IPS DF 6.9 (cell line): ENCODE measurements around the gene TCTN1.

Experiments
- DNase-seq: peaks from one replicate; pipeline ENCODE4 v3.0.0-alpha.2; 2013; ENCODE audit warnings: low read depth, low spot score
- H3K27ac ChIP-seq: one replicate; pipeline ENCODE4 v1.5.1; 2013; ENCODE audit warnings: low read length, control low read depth
- H3K27me3 ChIP-seq: 2 replicates; pipeline ENCODE4 v1.6.1; 2013; ENCODE audit warnings: mild to moderate bottlenecking, low read length; ENCODE audit not compliant: control insufficient read depth, insufficient read depth
- H3K36me3 ChIP-seq: 2 replicates; pipeline ENCODE4 v1.6.1; 2013; ENCODE audit warnings: low read length; ENCODE audit not compliant: control insufficient read depth, insufficient read depth
- H3K4me1 ChIP-seq: 2 replicates; pipeline ENCODE4 v1.6.1; 2013; ENCODE audit warnings: low read length; ENCODE audit not compliant: control insufficient read depth, insufficient read depth
- H3K4me3 ChIP-seq: 2 replicates; pipeline ENCODE4 v1.5.1; 2013; ENCODE audit warnings: mild to moderate bottlenecking, low read length
- H3K9me3 ChIP-seq: 2 replicates; pipeline ENCODE4 v1.6.1; 2013; ENCODE audit warnings: low read length, inconsistent platforms; ENCODE audit not compliant: control insufficient read depth, insufficient read depth
- WGBS: extraction: QIAGEN DNeasy Blood & Tissue Kit; methylation state at CpG from one replicate; pipeline ENCODE4 v1.1.7; 2013; ENCODE audit warnings: mixed read lengths, missing lambda C conversion rate; ENCODE audit not compliant: insufficient read length, insufficient coverage; 5-methylcytosine and 5-hydroxymethylcytosine counted together

The TCTN1 gene

GRCh38 chr12:110680032-110680431 lies 66.1 kb downstream of the TCTN1 start:
- no peaks in the 10 kb centered on the region for H3K27me3 ChIP-seq
- no peaks in the 10 kb centered on the region for H3K36me3 ChIP-seq
- no peak overlapping the region for H3K27ac ChIP-seq
- DNase-seq = no peak
- H3K4me3 ChIP-seq = no peak overlapping the region
- no CpG with 5 or more reads among the region's 1 CpG for WGBS
- no peaks in the 10 kb centered on the region for H3K9me3 ChIP-seq
- H3K4me1 ChIP-seq = no peaks in the 10 kb centered on the region

- Histone ChIP-seq H3K4me1 (peaks cover 2% of the 10 kb centered on the region; the same call in 1 of the 2 replicates), H3K27me3 (peaks cover 2% of the 10 kb centered on the region; the same call in 1 of the 2 replicates), H3K27ac (no peak overlapping the region), H3K4me3 (no peak overlapping the region), H3K36me3 (no peaks in the 10 kb centered on the region), H3K9me3 (no peaks in the 10 kb centered on the region)
- no peak for DNase-seq
- WGBS = no CpG with 5 or more reads among the region's 2 CpGs
Observed at GRCh38 chr12:110683888-110684287, 70.0 kb downstream of the TCTN1 start.

GRCh38 chr12:110684312-110684836 lies 70.4 kb downstream of the TCTN1 start:
- WGBS = no CpG with 5 or more reads among the region's 7 CpGs
- peaks cover 2% of the 10 kb centered on the region; the same call in 1 of the 2 replicates for H3K4me1 ChIP-seq

GRCh38 chr12:110686294-110686903 lies 72.5 kb downstream of the TCTN1 start:
- Histone ChIP-seq H3K4me1 (peaks cover 4% of the 10 kb centered on the region; the same call in 1 of the 2 replicates), H3K4me3 (no peak overlapping the region), H3K27me3 (peaks cover 2% of the 10 kb centered on the region; the same call in 1 of the 2 replicates), H3K27ac (no peak overlapping the region), H3K9me3 (no peaks in the 10 kb centered on the region), H3K36me3 (no peaks in the 10 kb centered on the region)
- WGBS = no CpG with 5 or more reads among the region's 3 CpGs
- no peak for DNase-seq

More at GRCh38 chr12:110684312-110684836, 70.4 kb downstream of the TCTN1 start:
- no peak for DNase-seq
- H3K4me3 ChIP-seq = no peak overlapping the region
- no peaks in the 10 kb centered on the region for H3K9me3 ChIP-seq
- peaks cover 2% of the 10 kb centered on the region; the same call in 1 of the 2 replicates for H3K27me3 ChIP-seq
- no peaks in the 10 kb centered on the region for H3K36me3 ChIP-seq
- no peak overlapping the region for H3K27ac ChIP-seq

GRCh38 chr12:110687396-110688169 lies 73.7 kb downstream of the TCTN1 start:
- Histone ChIP-seq H3K9me3 (no peaks in the 10 kb centered on the region), H3K27ac (no peak overlapping the region), H3K27me3 (peaks cover 2% of the 10 kb centered on the region; the same call in 1 of the 2 replicates), H3K4me3 (no peak overlapping the region), H3K36me3 (no peaks in the 10 kb centered on the region), H3K4me1 (peaks cover 4% of the 10 kb centered on the region; the same call in 1 of the 2 replicates)
- no peak for DNase-seq
- WGBS = no CpG with 5 or more reads among the region's 15 CpGs

- H3K4me3 ChIP-seq = peak within 1 kb of the TSS; percentile 69; the same call in 1 of the 2 replicates
- H3K27me3 ChIP-seq = peaks cover 2% of the 10 kb centered on the region; the same call in 1 of the 2 replicates
- no peak within 1 kb of the TSS for H3K27ac ChIP-seq
- peaks cover 4% of the 10 kb centered on the region; the same call in 1 of the 2 replicates for H3K4me1 ChIP-seq
- no CpG with 5 or more reads among the region's 64 CpGs for WGBS
- no peaks in the 10 kb centered on the region for H3K36me3 ChIP-seq
- DNase-seq = no peak
- H3K9me3 ChIP-seq = no peaks in the 10 kb centered on the region
Observed at GRCh38 chr12:110688446-110689280, 74.7 kb downstream of the TCTN1 start, which contains the start of gene HVCN1. Gene HVCN1 (minus strand): TSS chr12:110689115. CDS start chr12:110683245, 5,870 bp downstream.

GRCh38 chr12:110689281-110690126 lies 75.6 kb downstream of the TCTN1 start:
- no peak for DNase-seq
- H3K4me1 ChIP-seq = peaks cover 4% of the 10 kb centered on the region; the same call in 1 of the 2 replicates
- no peaks in the 10 kb centered on the region for H3K36me3 ChIP-seq
- no CpG with 5 or more reads among the region's 38 CpGs for WGBS
- peaks cover 2% of the 10 kb centered on the region; the same call in 1 of the 2 replicates for H3K27me3 ChIP-seq
- no peak overlapping the region for H3K27ac ChIP-seq
- no peaks in the 10 kb centered on the region for H3K9me3 ChIP-seq
- H3K4me3 ChIP-seq = peak overlapping the region; percentile 46; the same call in 1 of the 2 replicates

- H3K36me3 ChIP-seq = no peaks in the 10 kb centered on the region
- no peaks in the 10 kb centered on the region for H3K9me3 ChIP-seq
- H3K27me3 ChIP-seq = peaks cover 2% of the 10 kb centered on the region; the same call in 1 of the 2 replicates
- no peak overlapping the region for H3K4me3 ChIP-seq
- no peak overlapping the region for H3K27ac ChIP-seq
- no CpG with 5 or more reads among the region's 4 CpGs for WGBS
- peaks cover 4% of the 10 kb centered on the region; the same call in 1 of the 2 replicates for H3K4me1 ChIP-seq
- no peak for DNase-seq
Observed at GRCh38 chr12:110690127-110690430, 76.2 kb downstream of the TCTN1 start.

- no CpG with 5 or more reads among the region's 7 CpGs for WGBS
- DNase-seq = no peak
- Histone ChIP-seq H3K27ac (no peak overlapping the region), H3K4me1 (peaks cover 2% of the 10 kb centered on the region; the same call in 1 of the 2 replicates), H3K27me3 (no peaks in the 10 kb centered on the region), H3K36me3 (no peaks in the 10 kb centered on the region), H3K9me3 (no peaks in the 10 kb centered on the region), H3K4me3 (no peak overlapping the region)
Observed at GRCh38 chr12:110693731-110694130, 79.8 kb downstream of the TCTN1 start.
